Fibroblast of lung (primary cell): Measurements from ENCODE around the gene ASRGL1. TPM values are rescaled to one million over a fixed set of nuclear protein-coding genes. Genes with fewer than 3 reads are reported as not detected.
A peak's percentile ranks its signal among the peaks of the same experiment; 100 is the strongest.

Experiments
- DNase-seq, 2 donors: peaks; one replicate each; pipeline versions ENCODE4 v3.0.0 to v3.0.0-alpha.2; 2010; ENCODE audit warnings: low read depth in 2 of 2
- H2AFZ ChIP-seq: 2 replicates; pipeline ENCODE4 v1.5.1; 2012; ENCODE audit warnings: low read length, control low read depth, inconsistent platforms
- H3K27ac ChIP-seq: 2 replicates; pipeline ENCODE4 v1.5.1; 2011; ENCODE audit warnings: low read length, control low read depth; ENCODE audit not compliant: insufficient read depth
- H3K27me3 ChIP-seq: 2 replicates; pipeline ENCODE4 v1.5.1; 2011; ENCODE audit warnings: mild to moderate bottlenecking, low read length; ENCODE audit not compliant: control insufficient read depth, insufficient read depth
- H3K36me3 ChIP-seq: 2 replicates; pipeline ENCODE4 v1.5.1; 2011; ENCODE audit warnings: low read length; ENCODE audit not compliant: control insufficient read depth, insufficient read depth
- H3K4me1 ChIP-seq: 2 replicates; pipeline ENCODE4 v1.5.1; 2011; ENCODE audit warnings: low read length; ENCODE audit not compliant: control insufficient read depth, insufficient read depth; ENCODE audit errors: extremely low read depth
- H3K4me2 ChIP-seq: 2 replicates; pipeline ENCODE4 v1.5.1; 2011; ENCODE audit warnings: low read length, control low read depth; ENCODE audit not compliant: insufficient read depth; ENCODE audit errors: extremely low read depth
- H3K4me3 ChIP-seq, 4 experiments: fragments of 200-600 bp in 1 of 4; sonication (generic) in 1 of 4; replicated peaks in 1 of 4; 2 replicates each; pipeline ENCODE4 v1.5.1; 2011 to 2016; ENCODE audit warnings: low read length in 4 of 4, low read depth in 3 of 4, mild to moderate bottlenecking in 3 of 4, control low read depth in 2 of 4, inconsistent platforms in 1 of 4, mixed read lengths in 1 of 4; ENCODE audit not compliant: insufficient read depth in 1 of 4; ENCODE audit errors: control extremely low read depth in 1 of 4
- H3K79me2 ChIP-seq: 2 replicates; pipeline ENCODE4 v1.5.1; 2012; ENCODE audit warnings: mild to moderate bottlenecking, low read length, inconsistent platforms; ENCODE audit not compliant: control insufficient read depth, insufficient read depth
- H3K9ac ChIP-seq: 2 replicates; pipeline ENCODE4 v1.5.1; 2011; ENCODE audit warnings: mild to moderate bottlenecking, low read length, control low read depth; ENCODE audit not compliant: insufficient read depth
- H3K9me3 ChIP-seq: 2 replicates; pipeline ENCODE4 v1.5.1; 2012; ENCODE audit warnings: low read depth, low read length; ENCODE audit not compliant: control insufficient read depth, insufficient read depth
- H4K20me1 ChIP-seq: 2 replicates; pipeline ENCODE4 v1.5.1; 2011; ENCODE audit warnings: low read length; ENCODE audit not compliant: control insufficient read depth, insufficient read depth; ENCODE audit errors: extremely low read depth
- CTCF ChIP-seq, 2 donors: IDR thresholded peaks in 1 of 2; conservative IDR thresholded peaks in 1 of 2; 1 replicate in 1 of 2; 2 replicates in 1 of 2; pipeline ENCODE4 v1.5.1; 2011 to 2012; ENCODE audit warnings: low read length in 2 of 2, control low read depth in 1 of 2, inconsistent platforms in 1 of 2, low read depth in 1 of 2, mild to moderate bottlenecking in 1 of 2
- EZH2 ChIP-seq: IDR thresholded peaks from 2 replicates; pipeline ENCODE4 v1.5.1; 2012; ENCODE audit warnings: low read length, control low read depth, mild to moderate bottlenecking; ENCODE audit errors: missing control alignments
- polyA plus RNA-seq, 2 donors: library from polyadenylated mRNA; depleted of rRNA in 1 of 2; stranded (reverse) in 1 of 2; unstranded in 1 of 2; fragments of >200 nt; gene quantifications; 2 replicates each; pipeline ENCODE4 v1.2.1, GENCODE V29; 2011 to 2012; ENCODE audit warnings: missing spikeins in 1 of 2
- total RNA-seq: library from RNA; depleted of rRNA; stranded (reverse); fragments of >200 nt; gene quantifications from 2 replicates; pipeline ENCODE4 v1.2.1, GENCODE V29; 2014

The ASRGL1 gene
- total and polyA plus RNA-seq, 2 donors (not counting 1 experiment from before 2014, with no cell fraction given), result under 0.01 to 0.22 TPM

- TF ChIP-seq CTCF (conservative IDR thresholded peaks at IDR 0.05 in 1 of 2, IDR thresholded peaks at IDR 0.05 in 1 of 2; ENCODE audit: low read depth in 1 of 2, low read length in 2 of 2), result peak in 1 of 2 donors; percentile 14
- TF ChIP-seq EZH2, result no peak
- DNase-seq, result no peak
- Histone ChIP-seq H3K9me3 (no peaks in the 10 kb centered on the region), H3K4me1 (peaks cover 3% of the 10 kb centered on the region), H3K79me2 (no peaks in the 10 kb centered on the region), H3K4me2 (no peak overlapping the region), H3K36me3 (no peaks in the 10 kb centered on the region), H2AFZ (no peak overlapping the region), H3K4me3 (no peak overlapping the region), H3K27ac (no peak overlapping the region), H3K9ac (no peak overlapping the region), H4K20me1 (no peaks in the 10 kb centered on the region), H3K27me3 (peaks cover 7% of the 10 kb centered on the region)
Observed at GRCh38 chr11:62391642-62392425, 54.6 kb downstream of the ASRGL1 start.

- no peak overlapping the region for H3K9ac ChIP-seq
- peaks cover 7% of the 10 kb centered on the region for H3K27me3 ChIP-seq
- no peaks in the 10 kb centered on the region for H4K20me1 ChIP-seq
- peaks cover 3% of the 10 kb centered on the region for H3K4me1 ChIP-seq
- no peak overlapping the region for H3K27ac ChIP-seq
- no peak overlapping the region for H3K4me3 ChIP-seq
- H3K36me3 ChIP-seq, result no peaks in the 10 kb centered on the region
- no peaks in the 10 kb centered on the region for H3K9me3 ChIP-seq
- no peaks in the 10 kb centered on the region for H3K79me2 ChIP-seq
- no peak overlapping the region for H2AFZ ChIP-seq
- H3K4me2 ChIP-seq, result no peak overlapping the region
- no peak for DNase-seq
- TF ChIP-seq CTCF (conservative IDR thresholded peaks at IDR 0.05 in 1 of 2, IDR thresholded peaks at IDR 0.05 in 1 of 2; ENCODE audit: low read depth in 1 of 2, low read length in 2 of 2) (no peak), EZH2 (no peak)
Observed at GRCh38 chr11:62392506-62392905, 55.3 kb downstream of the ASRGL1 start.

- Histone ChIP-seq H3K27me3 (peaks cover 7% of the 10 kb centered on the region), H2AFZ (no peak overlapping the region), H3K4me3 (no peak overlapping the region), H3K4me1 (peaks cover 3% of the 10 kb centered on the region), H4K20me1 (no peaks in the 10 kb centered on the region), H3K9me3 (no peaks in the 10 kb centered on the region), H3K9ac (no peak overlapping the region), H3K4me2 (no peak overlapping the region), H3K27ac (no peak overlapping the region), H3K36me3 (no peaks in the 10 kb centered on the region), H3K79me2 (no peaks in the 10 kb centered on the region)
- no peak for DNase-seq
- TF ChIP-seq EZH2 (no peak), CTCF (conservative IDR thresholded peaks at IDR 0.05 in 1 of 2, IDR thresholded peaks at IDR 0.05 in 1 of 2; ENCODE audit: low read depth in 1 of 2, low read length in 2 of 2) (no peak)
Observed at GRCh38 chr11:62393061-62393611, 55.9 kb downstream of the ASRGL1 start.
